GM23338 (cell line): ENCODE data around the gene HIPK1. TPM values are rescaled to one million over a fixed set of nuclear protein-coding genes. Genes with fewer than 3 reads are reported as not detected.

ENCODE experiments used
- ATAC-seq: fragments of 200-7000 bp; cut with Tn5 transposase; 3 replicates; pipeline ENCODE4 v1.9.1; 2020
- DNase-seq: peaks from one replicate; pipeline ENCODE4 v3.0.0-alpha.2; 2015; ENCODE audit warnings: low spot score
- H2AFZ ChIP-seq: fragments of 200-600 bp; sonication (generic); 2 replicates; pipeline ENCODE4 v1.8.0; 2016; ENCODE audit warnings: antibody characterized with exemption, mild to moderate bottlenecking, moderate library complexity
- H3F3A ChIP-seq: fragments of 200-600 bp; sonication (generic); replicated peaks from 2 replicates; pipeline ENCODE4 v1.8.0; 2017; ENCODE audit warnings: antibody characterized with exemption, mixed run types, low read depth
- H3K27ac ChIP-seq: fragments of 200-600 bp; sonication (generic); 2 replicates; pipeline ENCODE4 v1.6.1; 2016; ENCODE audit warnings: low read depth
- H3K27me3 ChIP-seq: fragments of 200-600 bp; sonication (generic); 2 replicates; pipeline ENCODE4 v1.8.0; 2016; ENCODE audit warnings: mild to moderate bottlenecking, mixed run types, moderate library complexity; ENCODE audit not compliant: insufficient read depth
- H3K36me3 ChIP-seq: fragments of 200-600 bp; sonication (generic); 2 replicates; pipeline ENCODE4 v1.8.0; 2016; ENCODE audit warnings: mild to moderate bottlenecking; ENCODE audit not compliant: insufficient read depth
- H3K4me1 ChIP-seq: fragments of 200-600 bp; sonication (generic); 2 replicates; pipeline ENCODE4 v1.8.0; 2016; ENCODE audit warnings: mild to moderate bottlenecking, moderate library complexity; ENCODE audit not compliant: insufficient read depth
- H3K4me2 ChIP-seq: fragments of 200-600 bp; sonication (generic); 2 replicates; pipeline ENCODE4 v1.7.1; 2017; ENCODE audit warnings: mixed run types
- H3K4me3 ChIP-seq: fragments of 200-600 bp; sonication (generic); 2 replicates; pipeline ENCODE4 v1.6.1; 2016; ENCODE audit warnings: mixed run types
- H3K79me2 ChIP-seq: fragments of 200-600 bp; sonication (generic); replicated peaks from 2 replicates; pipeline ENCODE4 v1.8.0; 2017; ENCODE audit warnings: mild to moderate bottlenecking; ENCODE audit not compliant: insufficient read depth
- H3K9me2 ChIP-seq: fragments of 200-600 bp; sonication (generic); 2 replicates; pipeline ENCODE4 v1.8.0; 2017; ENCODE audit not compliant: insufficient read depth
- H4K20me1 ChIP-seq: fragments of 200-600 bp; sonication (generic); replicated peaks from 2 replicates; pipeline ENCODE4 v1.8.0; 2017; ENCODE audit warnings: mild to moderate bottlenecking; ENCODE audit not compliant: insufficient read depth
- H3K27ac Mint-ChIP-seq: 2 replicates; pipeline ENCODE4 v1.8.0; 2020; ENCODE audit warnings: inconsistent platforms, mild to moderate bottlenecking, moderate library complexity, mixed read lengths
- H3K27me3 Mint-ChIP-seq: 3 replicates; pipeline ENCODE4 v1.8.0; 2022; ENCODE audit warnings: low read depth, mild to moderate bottlenecking, moderate library complexity, mixed read lengths, inconsistent platforms; ENCODE audit not compliant: insufficient read depth, poor library complexity
- H3K36me3 Mint-ChIP-seq: 3 replicates; pipeline ENCODE4 v1.8.0; 2021; ENCODE audit warnings: low read depth, mild to moderate bottlenecking, inconsistent platforms, moderate library complexity, mixed read lengths
- H3K4me1 Mint-ChIP-seq: 3 replicates; pipeline ENCODE4 v1.8.0; 2020; ENCODE audit warnings: mild to moderate bottlenecking, inconsistent platforms, mixed read lengths
- H3K4me3 Mint-ChIP-seq: 3 replicates; pipeline ENCODE4 v1.8.0; 2021; ENCODE audit warnings: moderate library complexity, mild to moderate bottlenecking, inconsistent platforms, mixed read lengths
- H3K9me3 Mint-ChIP-seq: 3 replicates; pipeline ENCODE4 v1.8.0; 2020; ENCODE audit warnings: moderate library complexity, mild to moderate bottlenecking, inconsistent platforms, mixed read lengths
- CREB1 ChIP-seq: fragments of 250-450 bp; sonication (Bioruptor Pico); IDR thresholded peaks from 2 replicates; pipeline ENCODE4 v1.5.0; 2020; ENCODE audit warnings: low read depth, mild to moderate bottlenecking, moderate library complexity
- CTCF ChIP-seq, 2 experiments: fragments of 200-600 bp in 1 of 2; sonication (generic) in 1 of 2; conservative IDR thresholded peaks; 2 replicates each; pipeline versions ENCODE4 v1.5.1 to v1.6.1; 2016 to 2017; ENCODE audit warnings: antibody characterized with exemption in 2 of 2, low read depth in 2 of 2, mild to moderate bottlenecking in 2 of 2, moderate library complexity in 1 of 2
- ETS1 ChIP-seq: IDR thresholded peaks from 2 replicates; pipeline ENCODE4 v1.6.1; 2016; ENCODE audit warnings: antibody characterized with exemption
- EZH2 ChIP-seq: fragments of 200-600 bp; sonication (generic); IDR thresholded peaks from one replicate; pipeline ENCODE4 v1.8.0; 2017; ENCODE audit warnings: antibody characterized with exemption, mild to moderate bottlenecking, low read depth; ENCODE audit not compliant: unreplicated experiment
- NANOG ChIP-seq: IDR thresholded peaks from 2 replicates; pipeline ENCODE4 v1.6.1; 2016; ENCODE audit warnings: antibody characterized with exemption, borderline replicate concordance
- ZNF114 ChIP-seq: fragments of 250-450 bp; sonication (Bioruptor Pico); IDR thresholded peaks from 2 replicates; pipeline ENCODE4 v1.5.0; 2020; ENCODE audit warnings: mild to moderate bottlenecking, moderate library complexity
- ZNF331 ChIP-seq: fragments of 250-450 bp; sonication (Bioruptor Pico); IDR thresholded peaks from 2 replicates; pipeline ENCODE4 v1.5.0; 2020; ENCODE audit warnings: low read depth, mild to moderate bottlenecking, moderate library complexity
- ZNF462 ChIP-seq: fragments of 250-450 bp; sonication (Bioruptor Pico); IDR thresholded peaks from 2 replicates; pipeline ENCODE4 v1.5.0; 2020; ENCODE audit warnings: mild to moderate bottlenecking, moderate library complexity
- polyA plus RNA-seq: library from polyadenylated mRNA; unstranded; fragments of >200 nt; fragmentation: Nextera tagmentation; extraction: Ambion mirVana; gene quantifications from 2 replicates; pipeline ENCODE4 v1.2.1, GENCODE V29; 2016
- total RNA-seq: library from RNA; depleted of rRNA; stranded (reverse); fragments of >200 nt; shearing (Covaris generic); gene quantifications from 2 replicates; pipeline ENCODE4 v1.2.3, GENCODE V29; 2014

The HIPK1 gene
- total and polyA plus RNA-seq, 2 experiments from 2014 or later: 14.3 to 47.5 TPM

GRCh38 chr1:113905435-113905861 is 23.7 kb upstream of the HIPK1 start:
- peaks cover 13% of the 10 kb centered on the region for H3K36me3 Mint-ChIP-seq
- H3K27me3 ChIP-seq: no peaks in the 10 kb centered on the region
- DNase-seq (peak; percentile 88), ATAC-seq (peak; percentile 84)
- peaks cover 8% of the 10 kb centered on the region for H3K4me1 Mint-ChIP-seq
- peaks cover 9% of the 10 kb centered on the region; the same call in 1 of the 2 replicates for H3K36me3 ChIP-seq
- H3K9me3 Mint-ChIP-seq: no peaks in the 10 kb centered on the region
- H3K4me3 ChIP-seq: peak overlapping the region; percentile 85
- no peaks in the 10 kb centered on the region; the same call in 1 of the 2 replicates for H4K20me1 ChIP-seq
- H3K27ac Mint-ChIP-seq: peak overlapping the region; percentile 95
- peaks cover 15% of the 10 kb centered on the region for H3F3A ChIP-seq
- peak overlapping the region; percentile 94 for H3K4me3 Mint-ChIP-seq
- peak overlapping the region; percentile 89 for H3K4me2 ChIP-seq
- peak overlapping the region; percentile 56; the same call in 1 of the 2 replicates for H3K27ac ChIP-seq
- TF ChIP-seq CREB1 (CRISPR knock-in tag) (peak; percentile 70), ETS1 (no peak), EZH2 (no peak)
- peak overlapping the region; percentile 99 for H2AFZ ChIP-seq
- no peaks in the 10 kb centered on the region for H3K9me2 ChIP-seq
- H3K27me3 Mint-ChIP-seq: peaks cover 8% of the 10 kb centered on the region
- H3K79me2 ChIP-seq: peaks cover 9% of the 10 kb centered on the region; the same call in 1 of the 2 replicates
- peaks cover 9% of the 10 kb centered on the region; the same call in 1 of the 2 replicates for H3K4me1 ChIP-seq

- H3K27ac ChIP-seq: no peak overlapping the region
- no peak overlapping the region for H3K4me2 ChIP-seq
- no peaks in the 10 kb centered on the region for H3K4me1 ChIP-seq
- H3K9me2 ChIP-seq: no peaks in the 10 kb centered on the region
- no peaks in the 10 kb centered on the region for H3K79me2 ChIP-seq
- H3K36me3 ChIP-seq: peaks cover 18% of the 10 kb centered on the region
- H3F3A ChIP-seq: no peaks in the 10 kb centered on the region
- DNase-seq: no peak
- Mint-ChIP-seq H3K27ac (no peak overlapping the region), H3K9me3 (no peaks in the 10 kb centered on the region), H3K36me3 (peaks cover 18% of the 10 kb centered on the region), H3K4me3 (no peak overlapping the region), H3K27me3 (no peaks in the 10 kb centered on the region), H3K4me1 (peaks cover 3% of the 10 kb centered on the region; the same call in 1 of the 3 replicates)
- H3K27me3 ChIP-seq: no peaks in the 10 kb centered on the region
- H4K20me1 ChIP-seq: no peaks in the 10 kb centered on the region; the same call in 1 of the 2 replicates
- TF ChIP-seq ZNF462 (no peak), NANOG (no peak), CTCF (conservative IDR thresholded peaks at IDR 0.05; ENCODE audit: low read depth in 2 of 2) (no peak), ZNF114 (CRISPR knock-in tag) (no peak), ZNF331 (CRISPR knock-in tag) (no peak)
- no peak overlapping the region for H3K4me3 ChIP-seq
- no peak for ATAC-seq
- no peak overlapping the region for H2AFZ ChIP-seq
These were observed 16.4 kb upstream of the HIPK1 start for GRCh38 chr1:113912594-113913311.
